Stimulated activated CD4-positive, alpha-beta T cell treated with anti-CD3 and anti-CD28 coated beads, Interleukin-12 subunit alpha, Interleukin-12 subunit beta, amount 100 ng/mL, for 4 hours (primary cell): ENCODE results near the gene RASSF5.

Source experiments
- DNase-seq: peaks from one replicate; pipeline ENCODE4 v3.0.0-alpha.2; 2020

The RASSF5 gene

GRCh38 chr1:206507284-206508129 is at the start of gene RASSF5:
Gene RASSF5, plus strand, starts transcription at chr1:206507531. Its CDS starts 72 bp downstream, at chr1:206507603.
- peak; percentile 82 for DNase-seq

- DNase-seq, result no peak
Measured at GRCh38 chr1:206459703-206460102, 47.6 kb upstream of the RASSF5 start.

GRCh38 chr1:206460836-206461426 is 46.4 kb upstream of the RASSF5 start:
- DNase-seq, result no peak

- DNase-seq, result peak; percentile 67
Measured at GRCh38 chr1:206461602-206462455, 45.5 kb upstream of the RASSF5 start.

GRCh38 chr1:206463137-206463536 is 44.2 kb upstream of the RASSF5 start:
- no peak for DNase-seq

- no peak for DNase-seq
Measured at GRCh38 chr1:206463911-206464310, 43.4 kb upstream of the RASSF5 start.

GRCh38 chr1:206464456-206464964 is 42.8 kb upstream of the RASSF5 start:
- no peak for DNase-seq

GRCh38 chr1:206465951-206466350 is 41.4 kb upstream of the RASSF5 start:
- no peak for DNase-seq

- DNase-seq, result no peak
Measured at GRCh38 chr1:206466840-206467649, 40.3 kb upstream of the RASSF5 start.

- DNase-seq, result no peak
Measured at GRCh38 chr1:206467915-206468314, 39.4 kb upstream of the RASSF5 start.

GRCh38 chr1:206468571-206468970 is 38.8 kb upstream of the RASSF5 start:
- DNase-seq, result no peak

GRCh38 chr1:206469411-206469932 is 37.9 kb upstream of the RASSF5 start:
- DNase-seq, result peak; percentile 44

GRCh38 chr1:206469933-206470691 is 37.2 kb upstream of the RASSF5 start, which contains the start of gene IKBKE:
Gene IKBKE, plus strand, starts transcription at chr1:206470476. Its CDS starts 2,752 bp downstream, at chr1:206473228.
- DNase-seq, result no peak

GRCh38 chr1:206470692-206471414 is 36.5 kb upstream of the RASSF5 start:
- DNase-seq, result no peak

GRCh38 chr1:206471415-206471801 is 35.9 kb upstream of the RASSF5 start:
- DNase-seq, result no peak

- DNase-seq, result no peak
Measured at GRCh38 chr1:206472024-206472423, 35.3 kb upstream of the RASSF5 start.

GRCh38 chr1:206472454-206472853 is 34.9 kb upstream of the RASSF5 start:
- no peak for DNase-seq

- DNase-seq, result no peak
Measured at GRCh38 chr1:206472886-206473285, 34.4 kb upstream of the RASSF5 start.

- no peak for DNase-seq
Measured at GRCh38 chr1:206476058-206476457, 31.3 kb upstream of the RASSF5 start.

- no peak for DNase-seq
Measured at GRCh38 chr1:206476591-206476990, 30.7 kb upstream of the RASSF5 start.
